Body of pancreas (tissue), 4 donors: ENCODE results near the gene SPSB1. TPM values are rescaled to one million over a fixed set of nuclear protein-coding genes. Genes with fewer than 3 reads are reported as not detected.
A peak's percentile ranks its signal among the peaks of the same experiment; 100 is the strongest.

ENCODE experiments used
- ATAC-seq: fragments of 150-250 bp; one replicate; pipeline ENCODE4 v1.9.1; 2016
- DNase-seq, 4 donors: peaks; one replicate each; pipeline ENCODE4 v3.0.0-alpha.2; 2019
- H3K27ac ChIP-seq, 4 donors: fragments of 200-600 bp; sonication (generic); 1 replicate in 3 of 4; 2 replicates in 1 of 4; pipeline versions ENCODE4 v1.5.1 to v1.6.1; 2016 to 2019; ENCODE audit warnings: mild to moderate bottlenecking in 1 of 4, mixed read lengths in 1 of 4, moderate library complexity in 1 of 4
- H3K27me3 ChIP-seq, 2 donors: fragments of 200-600 bp; sonication (generic); one replicate each; pipeline ENCODE4 v1.6.0; 2016; ENCODE audit warnings: mild to moderate bottlenecking in 1 of 2
- H3K36me3 ChIP-seq, 2 donors: fragments of 200-600 bp; sonication (generic); replicated peaks in 1 of 2; 2 replicates each; pipeline ENCODE4 v1.5.1; 2016; ENCODE audit warnings: low read depth in 2 of 2; ENCODE audit not compliant: insufficient read depth in 1 of 2
- H3K4me1 ChIP-seq: fragments of 200-600 bp; sonication (generic); one replicate; pipeline ENCODE4 v1.6.0; 2016
- H3K4me3 ChIP-seq, 2 donors: fragments of 200-600 bp; sonication (generic); 1 replicate in 1 of 2; 2 replicates in 1 of 2; pipeline ENCODE4 v1.5.1; 2016 to 2019
- H3K9me3 ChIP-seq, 3 donors: fragments of 200-600 bp; sonication (generic); 1 replicate in 2 of 3; 2 replicates in 1 of 3; pipeline ENCODE4 v1.5.1; 2016
- CTCF ChIP-seq, 7 experiments: fragments of 450-650 bp in 4 of 7; fragments of 200-600 bp in 3 of 7; sonication (generic) in 3 of 7; IDR thresholded peaks; one replicate each; pipeline ENCODE4 v1.5.1; 2016 to 2019; ENCODE audit warnings: antibody characterized with exemption in 7 of 7
- POLR2A ChIP-seq, 3 donors: fragments of 450-650 bp; IDR thresholded peaks; one replicate each; pipeline ENCODE4 v1.6.1; 2016; ENCODE audit warnings: antibody characterized with exemption in 3 of 3, mild to moderate bottlenecking in 2 of 3
- WGBS, 2 donors: methylation state at CpG; one replicate each; pipeline ENCODE4 v1.1.5; 2017; 5-methylcytosine and 5-hydroxymethylcytosine counted together
- intact Hi-C: fragments of 100-400 bp; cut with DNase I; formaldehyde crosslinking; loops from one replicate; pipeline ENCODE4 v1.15.1; 2023
- total RNA-seq, 2 donors: library from RNA; depleted of rRNA; stranded (reverse); fragments of >200 nt; gene quantifications; one replicate each; pipeline ENCODE4 v1.1.0, GENCODE V29; 2016

The SPSB1 gene
- total RNA-seq, 2 donors from 2014 or later, result 14.5 to 16.5 TPM

GRCh38 chr1:9289711-9290485, 2.8 kb upstream of the SPSB1 start:
- Histone ChIP-seq H3K4me3 (no peak overlapping the region), H3K9me3 (no peaks in the 10 kb centered on the region), H3K27ac (peak overlapping the region; percentile 23 to 78 (median 44)), H3K4me1 (peaks cover 34% of the 10 kb centered on the region), H3K36me3 (no peaks in the 10 kb centered on the region), H3K27me3 (no peaks in the 10 kb centered on the region)
- WGBS, 2 donors, result 19 to 29% methylated on average over 5 of the region's 5 CpGs
- ATAC-seq, result peak; percentile 34
- DNase-seq, result peak; percentile 47 to 72 (median 56)
- intact Hi-C loops, result loop anchor here (10.0 kb wide), 2 partner anchors 165 to 195 kb away; no protein-coding TSS in a partner anchor
- TF ChIP-seq CTCF (IDR thresholded peaks at IDR 0.05) (no peak), POLR2A (IDR thresholded peaks at IDR 0.05) (no peak)

DNA sequence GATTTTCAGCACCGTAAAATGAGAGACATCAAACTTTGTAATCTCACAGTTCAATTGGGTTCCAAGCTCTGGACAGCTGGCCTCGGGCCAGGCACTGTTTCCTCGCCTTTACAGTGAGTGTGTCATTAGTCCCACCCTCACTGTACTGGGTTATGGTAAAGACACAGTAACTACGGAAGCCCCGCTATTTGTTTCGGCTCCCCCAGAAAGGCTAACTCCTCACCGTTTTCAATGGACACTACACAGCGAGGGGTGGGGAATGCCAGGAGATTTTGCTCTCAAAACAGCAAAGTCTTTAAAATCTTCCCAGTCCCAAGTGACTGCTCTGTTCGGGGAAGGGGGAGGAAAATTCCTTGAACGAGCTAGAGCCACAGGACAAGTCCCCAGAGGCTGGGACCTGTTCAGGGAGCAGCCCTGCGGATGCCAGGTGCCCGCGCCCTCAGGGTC, 757 bp upstream of the SPSB1 start:
- intact Hi-C loops, result no loop called here
- Histone ChIP-seq H3K4me1 (peaks cover 54% of the 10 kb centered on the region), H3K4me3 (peak overlapping the region; percentile 27 to 59), H3K36me3 (no peaks in the 10 kb centered on the region), H3K27ac (peak overlapping the region; percentile 78 to 89 (median 82)), H3K9me3 (no peaks in the 10 kb centered on the region), H3K27me3 (no peaks in the 10 kb centered on the region)
- DNase-seq (peak; percentile 68 to 82 (median 76)), ATAC-seq (peak; percentile 18)
- WGBS, 2 donors, result 12 to 13% methylated on average over 9 to 13 of the region's 13 CpGs
- TF ChIP-seq CTCF (IDR thresholded peaks at IDR 0.05), result no peak
- no peak for TF ChIP-seq POLR2A (IDR thresholded peaks at IDR 0.05)

- no peak for TF ChIP-seq CTCF (IDR thresholded peaks at IDR 0.05)
- no peak for TF ChIP-seq POLR2A (IDR thresholded peaks at IDR 0.05)
- Histone ChIP-seq H3K27ac (peak overlapping the region; percentile 78 to 89 (median 82)), H3K27me3 (no peaks in the 10 kb centered on the region), H3K4me3 (peak overlapping the region; percentile 54 to 84), H3K4me1 (peaks cover 64% of the 10 kb centered on the region), H3K36me3 (no peaks in the 10 kb centered on the region), H3K9me3 (no peaks in the 10 kb centered on the region)
- intact Hi-C loops, result no loop called here
- 1% methylated on average over 19 of the region's 43 CpGs; no CpG with 5 or more reads in 1 of the 2 donors for WGBS, 2 donors
- no peak for ATAC-seq
- DNase-seq, result no peak
Observed at GRCh38 chr1:9293241-9293532, 493 bp downstream of the SPSB1 start.

- no peaks in the 10 kb centered on the region for H3K27me3 ChIP-seq
- DNase-seq, result peak in 3 of 4 donors; percentile 42 to 50 (median 43)
- peak overlapping the region; percentile 54 to 84 for H3K4me3 ChIP-seq
- H3K4me1 ChIP-seq, result peaks cover 64% of the 10 kb centered on the region
- intact Hi-C loops, result no loop called here
- H3K27ac ChIP-seq, result peak overlapping the region; percentile 78 to 89 (median 82)
- peak; percentile 20 for ATAC-seq
- 4 to 5% methylated on average over 20 to 40 of the region's 41 CpGs for WGBS, 2 donors
- no peaks in the 10 kb centered on the region for H3K36me3 ChIP-seq
- TF ChIP-seq CTCF (IDR thresholded peaks at IDR 0.05) (peak in 1 of 7 experiments; percentile 12), POLR2A (IDR thresholded peaks at IDR 0.05) (peak in 2 of 3 donors; percentile 25)
- no peaks in the 10 kb centered on the region for H3K9me3 ChIP-seq
Observed at GRCh38 chr1:9293533-9294404, 1.1 kb downstream of the SPSB1 start.
